Activated CD4-positive, alpha-beta T cell treated with anti-CD3 and anti-CD28 coated beads, Interleukin-2, amount 50 U/mL, for 1 hour (primary cell): Measurements from ENCODE around the gene EPHA8.

ENCODE experiments used
- DNase-seq: peaks from one replicate; pipeline ENCODE4 v3.0.0-alpha.2; 2020

The EPHA8 gene

DNA sequence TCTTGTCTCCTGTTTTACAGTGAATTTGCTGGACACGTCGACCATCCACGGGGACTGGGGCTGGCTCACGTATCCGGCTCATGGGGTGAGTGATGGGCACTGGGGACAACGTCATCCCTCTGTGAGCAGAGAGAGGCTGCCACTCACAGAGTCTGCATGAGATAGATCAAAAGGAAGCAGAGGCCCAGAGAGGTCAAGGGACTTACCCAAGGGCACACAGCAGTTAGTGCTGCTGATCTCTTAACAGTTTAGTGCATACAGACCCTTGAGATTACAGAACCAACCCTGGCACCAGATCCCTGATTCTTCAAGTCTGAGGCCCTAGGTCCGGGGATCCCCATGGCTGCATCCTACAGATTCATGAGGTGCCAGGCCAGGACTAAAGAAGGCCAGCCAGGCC is 6.0 kb downstream of the EPHA8 start:
- no peak for DNase-seq

DNA sequence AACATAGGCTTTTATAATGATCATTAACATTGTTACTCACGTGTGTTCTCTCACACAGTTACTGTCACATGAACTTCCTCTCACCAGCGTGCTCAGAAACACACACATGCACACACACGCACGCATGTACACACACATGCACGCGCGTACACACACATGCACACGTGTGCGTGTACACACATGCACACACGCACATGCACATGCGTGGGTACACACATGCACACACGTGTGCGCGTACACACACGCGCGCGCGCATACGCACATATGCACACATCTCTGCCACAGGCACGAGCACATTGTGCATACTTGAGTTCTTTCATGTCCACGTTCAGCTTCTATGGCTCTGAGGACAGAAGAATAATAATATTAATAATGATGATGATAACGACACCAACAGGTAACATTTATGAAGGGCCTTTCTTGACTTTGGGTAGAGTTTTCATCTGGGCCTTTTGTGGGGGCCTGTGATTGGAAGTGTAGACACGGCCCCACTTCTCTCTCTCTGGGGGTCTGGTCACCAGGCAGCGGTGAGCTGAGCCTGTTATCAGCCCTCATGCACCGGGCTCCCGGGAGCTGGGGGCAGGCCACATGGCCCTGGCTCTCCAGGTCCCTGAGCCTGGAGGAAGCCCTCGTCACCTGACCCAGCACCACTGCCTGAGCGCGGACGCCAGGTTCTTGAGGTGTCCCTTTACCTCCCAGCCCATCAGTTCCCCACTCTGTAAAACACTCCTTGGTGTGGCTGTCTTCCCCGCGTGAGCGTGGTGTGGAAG is 7.0 kb downstream of the EPHA8 start:
- no peak for DNase-seq

DNA sequence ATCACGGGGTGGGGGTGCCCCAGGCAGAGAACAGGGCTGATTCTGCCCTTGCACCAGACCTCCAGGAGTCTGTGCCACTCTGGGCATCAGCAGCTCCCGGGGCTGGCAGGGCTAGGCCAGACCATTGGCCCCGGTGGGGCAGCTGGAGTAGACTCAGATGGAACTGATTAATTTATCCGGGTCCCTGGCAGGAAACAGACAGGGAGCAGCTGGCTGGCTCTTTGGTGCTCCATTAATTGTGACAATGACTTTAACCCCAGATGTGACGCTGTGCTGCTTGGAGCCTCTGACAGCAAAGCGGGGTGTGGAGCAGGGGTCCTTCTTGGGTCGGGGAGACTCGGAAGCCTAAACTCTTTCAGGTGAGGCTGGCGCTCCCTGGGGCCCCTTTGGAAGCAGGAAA is 9.5 kb downstream of the EPHA8 start:
- no peak for DNase-seq

DNA sequence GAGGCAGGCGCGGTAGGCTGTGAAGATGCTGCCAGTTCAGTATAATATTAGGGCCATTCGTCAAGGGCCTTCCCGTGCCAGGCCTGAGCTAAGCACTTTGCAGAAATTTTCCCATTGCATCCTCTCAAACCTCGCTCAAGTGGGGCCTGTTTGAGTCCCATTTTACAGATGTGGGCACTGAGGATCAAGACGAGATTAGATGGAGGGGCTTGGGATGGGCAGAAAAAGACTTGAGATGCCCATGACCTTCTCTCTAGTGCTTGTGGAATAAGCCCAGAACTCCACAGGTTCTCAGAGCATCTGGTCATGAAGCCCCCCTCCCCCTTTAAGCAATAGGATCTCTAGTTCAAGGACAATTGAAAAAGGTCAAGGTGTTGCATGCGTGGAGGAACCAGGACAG is 9.9 kb downstream of the EPHA8 start:
- DNase-seq, result no peak

DNA sequence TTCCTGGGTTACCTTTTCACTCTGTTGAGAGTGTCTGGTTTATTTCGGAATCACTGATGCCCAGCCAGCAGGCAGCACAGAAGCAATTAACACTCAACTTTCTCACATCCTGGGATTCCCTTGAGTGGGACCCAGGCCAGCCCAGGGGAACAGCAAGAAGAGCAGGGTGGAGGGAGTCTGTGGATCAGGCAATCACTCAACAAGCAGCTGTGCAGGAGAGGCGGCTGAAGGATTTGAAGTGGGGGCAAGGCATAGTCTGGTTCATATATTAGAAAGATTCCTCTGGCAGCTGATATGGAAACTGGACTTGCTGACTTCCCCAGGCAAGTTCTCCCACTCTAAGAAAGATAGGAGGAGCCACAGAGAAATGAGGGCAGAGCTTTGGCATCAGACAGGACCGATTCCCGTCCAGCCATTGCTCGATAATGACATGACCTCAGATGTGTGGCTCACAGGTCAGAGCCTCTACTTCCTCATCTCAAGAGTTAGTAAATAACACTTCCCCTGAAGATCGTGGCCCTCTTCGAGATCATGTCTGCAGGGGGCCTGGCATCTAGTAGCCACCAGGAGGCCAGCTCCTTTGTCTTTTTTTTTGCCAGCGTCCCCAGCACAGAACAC is 12.4 kb downstream of the EPHA8 start:
- DNase-seq, result no peak

DNA sequence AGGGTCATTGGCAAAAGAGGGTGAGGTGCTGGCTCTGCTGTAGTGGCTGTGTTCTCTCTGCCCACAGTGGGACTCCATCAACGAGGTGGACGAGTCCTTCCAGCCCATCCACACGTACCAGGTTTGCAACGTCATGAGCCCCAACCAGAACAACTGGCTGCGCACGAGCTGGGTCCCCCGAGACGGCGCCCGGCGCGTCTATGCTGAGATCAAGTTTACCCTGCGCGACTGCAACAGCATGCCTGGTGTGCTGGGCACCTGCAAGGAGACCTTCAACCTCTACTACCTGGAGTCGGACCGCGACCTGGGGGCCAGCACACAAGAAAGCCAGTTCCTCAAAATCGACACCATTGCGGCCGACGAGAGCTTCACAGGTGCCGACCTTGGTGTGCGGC is 12.9 kb downstream of the EPHA8 start:
- no peak for DNase-seq

DNA sequence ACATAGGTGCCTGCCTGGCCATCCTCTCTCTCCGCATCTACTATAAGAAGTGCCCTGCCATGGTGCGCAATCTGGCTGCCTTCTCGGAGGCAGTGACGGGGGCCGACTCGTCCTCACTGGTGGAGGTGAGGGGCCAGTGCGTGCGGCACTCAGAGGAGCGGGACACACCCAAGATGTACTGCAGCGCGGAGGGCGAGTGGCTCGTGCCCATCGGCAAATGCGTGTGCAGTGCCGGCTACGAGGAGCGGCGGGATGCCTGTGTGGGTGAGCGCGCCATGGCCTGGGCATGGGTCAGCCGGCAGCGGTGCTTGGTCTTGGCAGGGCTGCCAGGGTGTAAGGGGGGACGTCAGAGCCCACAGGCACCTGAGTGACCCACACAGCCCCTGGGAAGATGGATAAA is 13.3 kb downstream of the EPHA8 start:
- no peak for DNase-seq

DNA sequence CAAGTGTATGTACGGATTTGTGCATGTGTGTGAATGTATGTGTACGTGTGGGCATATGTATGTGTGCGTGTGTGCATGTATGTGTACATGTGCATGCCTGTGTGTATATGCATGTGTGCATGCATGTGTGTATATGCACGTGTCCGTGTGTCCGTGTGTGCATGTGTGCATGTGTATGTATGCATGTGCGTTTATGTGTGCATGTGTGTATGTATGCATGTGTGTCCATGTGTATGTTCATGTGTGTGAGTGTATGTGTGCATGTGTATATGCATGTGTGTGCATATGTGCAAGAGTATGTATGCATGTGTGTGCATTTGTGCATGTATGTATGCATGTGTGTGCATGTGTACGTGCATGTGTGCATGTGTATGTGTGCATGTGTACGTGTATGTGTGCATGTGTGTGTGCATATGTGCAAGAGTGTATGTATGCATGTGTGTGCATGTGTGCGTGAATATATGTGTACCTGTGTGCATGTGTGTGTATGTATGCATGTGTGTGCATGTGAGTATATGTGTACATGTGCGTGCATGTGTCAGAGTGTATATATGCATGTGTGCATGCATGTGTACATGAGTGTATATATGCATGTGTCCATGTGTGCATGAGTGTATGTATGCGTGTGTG is 15.6 kb downstream of the EPHA8 start:
- DNase-seq, result no peak

DNA sequence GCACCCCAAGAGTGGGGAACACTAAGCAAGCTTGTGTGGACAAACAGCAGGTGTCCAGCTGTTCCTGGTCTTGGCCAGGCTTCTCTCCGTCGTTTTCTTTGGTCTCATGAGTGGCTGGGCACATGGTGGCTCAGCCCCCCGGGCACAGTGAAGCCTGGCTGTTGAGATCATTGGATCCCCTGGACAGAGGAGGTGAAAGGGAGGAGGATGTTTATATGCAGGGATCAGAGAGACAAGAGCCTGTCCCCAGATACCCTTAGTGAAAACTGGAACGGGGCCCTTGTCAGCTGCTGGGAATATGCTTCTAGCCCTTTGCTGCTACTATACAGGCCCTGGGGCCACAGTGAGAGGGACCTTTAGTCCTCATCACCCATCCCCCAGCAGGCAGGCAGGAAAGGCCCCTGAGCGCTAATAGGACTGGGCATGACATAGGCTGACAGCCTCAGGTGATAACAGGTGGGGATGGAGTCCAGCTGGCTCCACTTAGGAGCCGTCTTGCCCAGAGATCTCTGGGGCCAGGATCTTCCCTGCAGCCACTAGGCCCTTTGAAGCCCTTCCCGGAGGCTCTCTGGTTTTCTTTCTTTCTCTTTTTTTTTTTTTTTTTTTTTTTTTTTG is 16.4 kb downstream of the EPHA8 start:
- DNase-seq, result no peak

DNA sequence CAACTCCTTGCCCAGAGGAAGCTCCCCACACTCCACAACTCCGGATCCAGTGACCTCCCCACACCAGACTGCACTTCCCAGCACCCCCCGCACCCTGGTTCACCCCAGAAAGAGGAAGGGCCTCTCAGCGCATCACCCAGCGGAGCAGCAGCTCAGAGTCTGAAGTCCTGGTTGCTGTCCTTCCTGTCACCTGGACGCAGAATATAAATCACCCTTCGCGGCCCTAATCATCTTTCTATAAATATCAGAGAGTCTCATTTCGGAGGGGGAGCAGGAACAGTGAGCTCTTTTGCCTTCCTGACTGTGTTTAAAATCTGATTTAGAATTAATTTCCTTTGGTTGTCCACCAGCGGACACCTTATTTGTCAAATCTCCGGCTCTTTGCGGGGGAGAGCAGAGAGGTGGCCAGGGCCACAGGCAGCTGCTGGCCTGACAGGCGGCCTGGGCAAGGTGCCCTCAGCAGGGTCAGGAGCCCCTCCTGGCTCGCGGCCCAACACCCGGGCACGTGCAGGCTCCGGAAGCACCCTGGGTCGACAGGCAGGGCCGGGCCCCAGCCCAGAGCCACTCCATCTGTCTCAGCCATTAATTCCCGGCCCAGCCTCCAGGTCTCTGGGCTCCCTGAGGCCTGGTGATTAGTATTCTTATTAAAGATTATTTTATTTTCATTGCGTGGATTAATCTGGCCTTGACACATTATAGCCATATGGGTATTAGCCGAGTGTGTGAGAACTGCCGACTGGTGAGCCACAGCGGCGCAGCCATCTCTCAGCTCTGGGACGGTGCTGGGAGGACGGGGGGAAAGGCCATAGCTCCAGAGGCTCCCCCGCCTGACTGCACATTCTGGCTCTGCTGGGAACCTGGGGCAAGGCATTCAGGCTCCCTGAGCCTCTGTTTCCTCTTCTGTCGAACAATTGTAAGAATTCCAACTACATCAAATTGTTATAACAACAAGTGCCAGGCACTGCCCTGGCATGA is 19.7 kb downstream of the EPHA8 start:
- no peak for DNase-seq

DNA sequence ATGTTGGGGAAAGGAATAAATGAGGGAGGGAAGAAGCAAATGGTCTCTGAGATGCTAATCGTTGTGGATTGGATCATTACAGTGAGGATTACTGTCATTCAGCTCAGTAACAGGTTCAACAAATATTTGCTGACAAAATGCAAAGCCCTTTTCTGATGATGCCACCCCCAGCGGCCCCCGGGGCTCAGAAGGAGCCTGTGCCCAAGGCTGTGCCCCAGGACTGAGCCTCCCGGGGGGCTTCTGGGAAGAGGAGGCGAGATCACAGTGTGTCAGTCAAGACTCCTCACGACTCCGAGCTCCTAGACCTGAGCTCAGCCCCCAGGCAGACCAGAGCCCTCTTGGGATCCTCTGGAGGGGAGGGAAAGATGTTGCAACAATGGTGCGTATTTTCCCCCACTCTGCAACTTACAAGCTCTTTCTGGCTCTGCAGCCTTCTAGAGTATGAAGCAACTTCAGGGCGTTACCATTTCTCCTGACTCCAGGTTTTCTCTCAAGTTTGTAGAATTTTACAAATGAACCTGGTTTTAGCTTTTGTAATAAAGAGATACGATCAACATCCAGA is 20.8 kb downstream of the EPHA8 start:
- DNase-seq, result no peak

DNA sequence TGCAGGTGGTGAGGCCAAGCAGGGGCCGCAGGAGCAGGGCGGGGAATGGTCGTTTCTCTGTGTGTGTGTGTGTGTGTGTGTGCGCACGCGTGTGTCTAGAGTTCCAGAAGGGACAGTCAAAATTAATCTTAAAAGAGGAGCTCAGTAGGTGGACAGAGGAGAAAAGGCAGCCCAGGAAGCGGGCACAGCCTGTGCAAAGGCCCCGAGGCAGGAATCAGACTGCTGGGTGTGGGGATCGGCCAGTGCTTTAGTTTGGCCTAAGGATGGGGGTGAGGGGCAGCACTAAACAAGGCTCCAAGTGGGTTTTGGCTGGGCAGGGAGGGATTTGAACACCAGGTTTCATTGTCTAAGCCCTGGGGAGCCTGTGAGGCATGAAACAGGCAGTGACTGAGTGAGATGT is 21.7 kb downstream of the EPHA8 start:
- no peak for DNase-seq

DNA sequence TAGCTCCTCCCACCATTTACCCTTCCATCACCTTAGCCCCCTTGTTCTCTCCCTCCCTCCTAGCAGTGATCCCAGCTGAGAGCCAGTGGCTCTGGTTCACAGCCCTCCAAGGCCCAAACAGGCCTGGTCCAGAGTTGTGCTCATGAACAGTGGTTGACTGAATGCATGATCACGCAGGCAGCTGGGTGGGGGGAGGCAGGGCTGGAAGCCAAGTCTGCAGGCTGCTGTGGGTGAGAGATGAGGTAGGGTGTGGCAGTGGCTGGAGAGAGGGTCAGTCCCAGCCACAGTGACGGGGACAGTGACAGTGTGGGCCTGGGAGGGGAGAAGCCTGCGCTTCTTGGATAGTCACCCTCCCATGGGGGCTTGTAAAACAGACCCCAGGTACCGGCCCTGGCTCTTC is 22.2 kb downstream of the EPHA8 start:
- DNase-seq, result no peak

DNA sequence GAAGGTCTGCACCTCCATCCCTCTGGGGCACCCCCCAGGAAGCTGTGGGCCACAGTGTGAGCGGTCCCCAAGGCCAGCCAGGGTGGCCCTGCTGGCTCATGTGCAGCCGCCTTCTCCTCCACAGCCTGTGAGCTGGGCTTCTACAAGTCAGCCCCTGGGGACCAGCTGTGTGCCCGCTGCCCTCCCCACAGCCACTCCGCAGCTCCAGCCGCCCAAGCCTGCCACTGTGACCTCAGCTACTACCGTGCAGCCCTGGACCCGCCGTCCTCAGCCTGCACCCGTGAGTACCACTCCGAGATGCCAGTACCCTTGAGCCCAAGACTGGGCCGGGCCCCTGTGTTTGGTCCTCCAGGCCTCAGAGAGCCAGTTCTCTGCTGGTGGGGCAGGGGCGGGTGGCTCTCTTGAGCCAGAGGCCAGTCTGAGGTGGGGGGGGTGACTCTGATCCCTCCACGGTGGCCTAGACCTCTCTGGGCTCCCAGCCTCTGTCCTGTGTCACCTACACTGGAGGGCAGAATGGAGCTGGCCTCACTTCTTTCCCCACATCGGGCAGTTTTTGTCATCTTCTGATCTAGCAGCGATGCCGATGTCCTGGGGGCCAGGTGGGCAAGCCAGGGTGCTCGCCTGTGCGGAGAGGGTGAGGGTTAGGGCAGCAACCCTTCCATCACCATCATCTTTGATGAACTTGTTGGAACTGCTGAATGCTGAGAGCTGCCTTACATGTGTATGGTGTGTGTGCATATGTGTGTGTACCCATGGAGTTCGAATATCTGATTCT is 23.3 kb downstream of the EPHA8 start:
- DNase-seq, result no peak

DNA sequence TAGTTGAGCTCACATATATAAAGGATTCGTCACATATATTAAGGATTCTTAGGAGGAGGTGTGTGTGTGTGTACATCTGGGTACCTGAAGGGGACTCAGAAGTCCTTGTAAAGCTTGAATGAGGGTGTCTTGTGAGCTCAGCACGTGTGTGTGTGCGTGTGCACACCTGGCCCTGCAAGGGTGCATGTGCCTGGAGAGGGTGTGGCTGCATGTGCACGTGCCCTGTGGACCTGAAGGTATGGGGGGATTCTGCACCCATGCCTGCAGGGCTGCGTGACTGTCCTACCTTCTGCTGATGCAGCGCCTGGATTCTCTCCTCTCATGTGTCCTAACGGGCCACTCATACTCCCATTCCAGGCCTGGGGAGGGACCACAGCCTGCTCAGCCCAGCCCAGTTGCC is 24.0 kb downstream of the EPHA8 start:
- DNase-seq, result no peak

DNA sequence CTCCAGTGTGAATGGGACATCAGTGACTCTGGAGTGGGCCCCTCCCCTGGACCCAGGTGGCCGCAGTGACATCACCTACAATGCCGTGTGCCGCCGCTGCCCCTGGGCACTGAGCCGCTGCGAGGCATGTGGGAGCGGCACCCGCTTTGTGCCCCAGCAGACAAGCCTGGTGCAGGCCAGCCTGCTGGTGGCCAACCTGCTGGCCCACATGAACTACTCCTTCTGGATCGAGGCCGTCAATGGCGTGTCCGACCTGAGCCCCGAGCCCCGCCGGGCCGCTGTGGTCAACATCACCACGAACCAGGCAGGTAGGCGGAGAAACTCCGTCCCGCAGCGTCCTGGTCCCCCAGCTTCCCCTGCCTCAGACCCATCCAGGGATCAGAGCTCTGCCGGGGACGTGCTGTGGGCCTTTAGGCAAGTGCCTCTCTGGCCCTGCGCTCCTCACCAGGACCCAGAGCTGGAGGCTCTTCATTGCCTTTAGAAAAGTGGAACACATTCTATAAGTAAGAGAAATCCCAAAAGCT is 25.7 kb downstream of the EPHA8 start:
- DNase-seq, result no peak

DNA sequence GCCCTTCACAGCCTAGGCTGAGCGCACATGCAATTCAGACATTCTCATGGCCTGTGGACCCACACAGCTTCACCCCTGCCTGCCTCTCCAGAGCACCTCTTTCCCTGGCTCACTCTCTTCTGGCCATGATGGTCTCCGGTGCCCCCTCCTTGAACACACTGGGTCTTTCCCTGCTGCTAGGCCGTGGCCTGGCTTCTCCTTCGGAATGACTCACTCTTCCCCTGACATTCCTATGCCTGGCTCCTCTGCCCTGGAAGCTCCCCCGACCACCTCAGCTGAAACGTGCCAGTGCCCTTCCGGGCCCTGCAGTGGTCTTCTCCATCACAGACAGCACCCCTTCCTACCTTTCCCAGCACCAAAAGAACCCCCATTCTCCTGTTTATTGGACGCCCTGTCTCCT is 28.3 kb downstream of the EPHA8 start:
- DNase-seq, result no peak

DNA sequence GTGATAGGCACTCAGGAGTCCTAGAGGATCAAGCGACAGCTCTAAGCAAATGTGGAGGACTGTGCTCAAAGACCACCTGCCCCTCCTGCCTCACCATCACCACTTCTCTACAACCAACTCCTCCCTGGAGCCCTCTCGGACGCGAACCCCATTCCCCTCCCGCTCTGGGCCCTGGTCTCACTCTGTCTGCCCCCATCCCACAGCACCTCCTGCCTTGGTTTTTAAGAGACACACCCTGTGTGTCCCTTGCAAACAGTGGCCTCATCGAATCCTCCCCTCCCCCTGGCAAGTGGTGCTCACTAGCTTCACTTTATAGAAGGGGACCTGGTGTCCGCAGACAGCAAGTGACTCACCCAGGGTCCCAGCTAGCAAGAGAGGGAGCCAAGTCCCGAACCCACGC is 28.8 kb downstream of the EPHA8 start:
- DNase-seq, result no peak

DNA sequence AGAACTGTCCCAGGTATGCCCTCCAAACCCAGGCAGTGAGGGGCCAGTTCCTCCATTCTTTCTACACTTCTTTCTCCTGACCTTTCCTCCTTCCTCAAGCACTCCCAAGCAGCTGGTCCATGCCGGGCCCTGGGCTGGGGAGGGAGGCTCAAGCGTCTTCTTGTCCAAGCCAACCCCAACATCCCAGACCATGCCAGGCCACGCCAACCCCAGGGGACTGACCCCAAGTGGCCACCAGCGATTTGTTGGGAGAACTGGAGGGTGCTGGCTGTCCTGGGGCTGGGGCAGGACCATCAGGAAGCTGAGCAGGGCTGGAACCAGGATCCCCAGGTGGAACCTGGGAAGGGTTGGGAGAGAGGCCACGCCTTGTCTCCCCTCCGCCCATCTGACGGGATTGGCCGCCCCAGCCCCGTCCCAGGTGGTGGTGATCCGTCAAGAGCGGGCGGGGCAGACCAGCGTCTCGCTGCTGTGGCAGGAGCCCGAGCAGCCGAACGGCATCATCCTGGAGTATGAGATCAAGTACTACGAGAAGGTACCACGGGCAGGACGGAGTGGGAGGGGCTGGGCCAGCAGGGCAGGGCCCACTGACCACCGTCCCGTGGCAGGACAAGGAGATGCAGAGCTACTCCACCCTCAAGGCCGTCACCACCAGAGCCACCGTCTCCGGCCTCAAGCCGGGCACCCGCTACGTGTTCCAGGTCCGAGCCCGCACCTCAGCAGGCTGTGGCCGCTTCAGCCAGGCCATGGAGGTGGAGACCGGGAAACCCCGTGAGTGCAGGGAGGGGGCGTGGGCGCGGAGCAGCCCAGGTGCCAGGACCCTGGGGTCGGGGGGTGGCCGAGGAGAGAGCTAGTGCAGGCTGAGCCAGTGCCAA is 29.9 kb downstream of the EPHA8 start:
- DNase-seq, result no peak

DNA sequence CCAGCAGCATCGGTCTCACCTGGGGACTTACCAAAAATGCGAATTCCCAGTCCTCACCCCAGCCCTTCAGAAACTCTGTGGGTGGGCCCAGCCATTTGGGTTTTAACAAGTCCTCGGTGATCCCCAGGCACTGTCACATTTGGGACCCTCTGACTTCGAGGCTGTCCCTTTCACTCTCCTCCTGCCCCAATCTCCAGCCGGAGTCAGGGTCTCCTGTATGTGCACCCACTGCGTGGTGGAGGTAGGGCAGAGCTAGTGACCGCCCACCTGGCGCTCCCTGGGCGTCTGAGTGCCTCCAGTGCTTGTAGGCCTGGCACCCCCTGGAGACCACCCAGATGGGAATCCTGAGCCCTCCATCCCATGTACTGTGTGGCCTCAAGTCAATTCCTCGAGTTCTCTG is 31.1 kb downstream of the EPHA8 start:
- no peak for DNase-seq
